GM19467 (cell line): ENCODE measurements around the gene LACTBL1.
A peak's percentile ranks its signal among the peaks of the same experiment; 100 is the strongest.
"Not testable (repeated sequence)": the region's sequence is repeated elsewhere in the genome, so short reads cannot be mapped to it uniquely, and the experiment has no call there.

ENCODE experiments used
- ATAC-seq: cut with Tn5 transposase; IDR thresholded peaks from one replicate; pipeline ENCODE4 v1.9.1; 2021; ENCODE audit warnings: mild to moderate bottlenecking, moderate library complexity; ENCODE audit not compliant: unreplicated experiment

LACTBL1 gene, protein sequence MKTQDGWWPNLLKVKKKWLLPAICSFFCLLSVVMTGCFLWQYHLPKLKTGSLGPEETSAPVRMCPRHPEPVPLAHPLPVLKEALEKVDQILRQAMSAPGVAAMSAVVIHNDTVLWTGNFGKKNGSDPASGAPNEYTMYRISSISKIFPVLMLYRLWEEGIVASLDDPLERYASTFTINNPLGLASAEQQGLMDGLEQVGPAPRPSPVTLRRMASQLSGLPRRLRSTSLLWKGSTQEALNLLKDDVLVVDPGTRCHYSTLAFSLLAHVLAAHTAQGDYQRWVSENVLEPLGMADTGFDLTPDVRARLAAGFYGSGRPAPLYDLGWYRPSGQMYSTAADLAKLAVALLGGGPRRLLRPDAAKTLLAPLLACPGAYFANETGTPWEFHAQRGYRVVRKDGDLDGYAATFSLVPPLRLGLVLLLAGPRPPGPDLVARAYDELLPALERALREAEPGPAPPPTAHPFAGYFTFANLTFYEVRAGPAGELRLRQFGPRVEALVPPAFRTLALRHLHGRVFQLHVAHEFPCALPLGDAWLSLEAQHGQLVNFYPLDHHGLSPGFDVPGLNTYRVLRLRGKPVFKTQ

DNA sequence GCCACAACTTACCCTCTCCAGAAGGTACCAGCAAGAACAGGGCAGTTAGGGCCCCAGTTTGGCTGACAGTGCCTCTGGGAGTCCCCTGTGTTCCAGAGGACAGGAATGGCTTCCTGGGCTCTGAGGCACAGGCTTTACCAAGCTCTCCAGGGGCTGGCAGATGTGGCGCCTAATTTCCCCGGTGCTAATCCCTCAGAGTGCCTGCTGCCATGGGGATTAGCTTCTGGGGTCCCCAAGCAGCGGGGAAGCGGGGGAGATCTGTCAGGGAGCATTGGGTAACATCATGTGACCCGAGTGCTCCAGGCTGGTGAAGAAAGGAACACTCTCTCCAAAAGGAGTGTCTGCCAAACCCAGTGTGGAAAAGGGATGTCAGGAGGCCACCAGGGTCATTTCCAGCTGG, at the start of gene LACTBL1:
Gene LACTBL1, minus strand, starts transcription at position 107 of the 400 bp plus-strand sequence. CDS start 550 bp downstream, outside the sequence.
- ATAC-seq: no peak

DNA sequence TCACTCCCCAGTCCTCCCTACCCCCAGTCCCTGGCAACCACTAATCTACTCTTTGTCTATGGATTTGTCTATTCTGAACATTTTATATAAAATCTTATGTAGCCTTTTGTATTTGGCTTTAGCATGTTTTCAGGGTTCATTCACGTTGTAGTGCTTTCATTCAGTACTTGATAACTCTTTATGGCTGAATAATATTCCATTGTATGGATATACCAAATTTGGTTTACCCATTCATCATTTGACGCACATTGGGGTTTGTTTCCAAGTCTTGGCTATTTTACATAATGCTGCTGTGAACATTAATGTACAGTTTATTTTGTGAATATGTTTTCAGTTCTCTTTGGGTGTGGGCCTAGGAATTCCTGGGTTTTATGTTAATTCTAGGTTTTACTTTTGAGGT, 49.2 kb upstream of the LACTBL1 start:
- ATAC-seq: no peak

DNA sequence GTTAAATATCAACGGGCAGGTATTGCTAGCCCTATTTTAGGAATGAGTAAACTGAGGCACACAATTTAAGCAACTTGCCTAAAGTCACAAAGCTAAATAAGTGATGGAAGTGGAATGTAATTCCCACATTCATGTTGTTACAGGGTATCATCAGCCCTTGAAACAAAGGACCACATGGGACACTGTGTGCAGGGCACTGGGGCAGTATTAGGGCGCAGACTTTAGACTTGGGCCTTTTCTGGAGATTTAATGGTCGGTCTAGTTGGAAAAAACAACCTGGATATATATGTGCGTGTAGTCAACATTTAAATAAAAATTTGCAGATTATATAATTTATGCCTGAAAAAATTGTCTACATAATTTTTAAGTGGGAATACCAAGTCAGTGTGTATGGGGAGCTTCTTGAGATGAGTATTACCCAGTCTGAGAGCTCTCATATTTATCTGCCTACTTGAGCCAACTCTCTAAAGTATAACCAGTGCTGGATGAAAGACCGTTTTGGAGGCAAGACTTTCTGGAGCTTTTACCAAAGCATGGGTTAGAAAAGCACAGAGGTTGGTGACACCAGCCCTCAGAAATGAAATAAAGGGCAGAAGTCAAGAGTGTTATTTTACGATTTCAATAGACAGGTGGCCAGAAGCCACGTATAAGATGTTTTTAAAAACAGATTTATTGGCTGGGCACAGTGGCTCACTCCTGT, 48.2 kb upstream of the LACTBL1 start:
- ATAC-seq: no peak

DNA sequence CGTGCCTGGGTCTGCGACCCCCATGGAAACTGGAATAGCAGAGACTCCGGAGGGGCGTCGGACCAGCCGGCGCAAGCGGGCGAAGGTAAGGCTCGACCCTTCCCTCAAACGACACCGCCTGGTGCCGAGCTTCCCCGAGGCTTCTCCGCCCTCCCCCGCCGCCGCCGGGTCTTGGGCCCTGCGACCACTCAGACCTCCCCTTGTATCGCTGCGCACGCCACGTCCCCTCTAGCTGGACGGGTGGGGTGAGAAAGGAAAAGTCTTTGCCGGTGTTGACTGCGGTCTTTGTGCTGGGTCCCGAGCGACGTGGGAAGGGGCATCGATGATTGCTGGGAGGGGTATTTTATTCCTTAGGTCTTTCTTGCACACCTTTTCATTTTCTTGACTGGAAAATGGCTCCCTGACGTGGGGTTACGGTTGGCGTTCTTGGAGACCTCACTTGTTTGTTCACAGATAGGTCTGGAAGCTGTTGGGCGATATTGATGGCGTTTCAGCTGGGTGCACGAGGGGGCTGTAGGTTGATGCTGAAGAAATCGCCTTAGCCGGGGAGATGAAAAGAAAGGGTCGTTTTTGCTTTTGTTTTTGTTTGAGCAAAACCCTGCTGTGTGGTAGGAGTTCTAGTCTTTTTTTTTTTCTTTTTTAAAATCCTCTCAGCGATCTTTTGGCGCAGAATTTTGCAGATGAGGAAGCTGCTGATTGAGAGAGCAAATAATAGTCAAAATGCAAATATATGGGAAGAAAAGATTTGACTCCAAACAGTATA, 47.4 kb upstream of the LACTBL1 start:
- ATAC-seq: peak; percentile 21

DNA sequence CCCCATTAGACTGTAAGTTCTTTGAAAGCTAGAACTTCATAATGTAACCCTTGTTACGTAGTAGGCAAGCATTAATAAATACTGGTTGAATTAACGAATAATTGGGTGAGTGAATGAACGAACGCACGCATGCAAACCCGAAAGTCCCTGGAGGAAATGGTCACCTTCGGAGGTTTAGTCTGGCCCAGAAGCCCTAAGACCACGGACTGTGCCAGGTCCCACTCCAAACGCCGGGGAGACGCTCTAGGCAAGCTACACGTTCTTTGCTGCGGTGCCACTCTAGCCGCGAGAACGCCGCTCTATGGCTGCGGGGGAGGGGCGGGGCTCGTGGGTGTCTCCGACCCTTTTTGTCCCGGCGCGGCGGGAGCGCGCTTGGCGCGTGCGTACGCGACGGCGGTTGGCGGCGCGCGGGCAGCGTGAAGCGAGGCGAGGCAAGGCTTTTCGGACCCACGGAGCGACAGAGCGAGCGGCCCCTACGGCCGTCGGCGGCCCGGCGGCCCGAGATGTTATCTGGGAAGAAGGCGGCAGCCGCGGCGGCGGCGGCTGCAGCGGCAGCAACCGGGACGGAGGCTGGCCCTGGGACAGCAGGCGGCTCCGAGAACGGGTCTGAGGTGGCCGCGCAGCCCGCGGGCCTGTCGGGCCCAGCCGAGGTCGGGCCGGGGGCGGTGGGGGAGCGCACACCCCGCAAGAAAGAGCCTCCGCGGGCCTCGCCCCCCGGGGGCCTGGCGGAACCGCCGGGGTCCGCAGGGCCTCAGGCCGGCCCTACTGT, 46.6 kb upstream of the LACTBL1 start, which contains the start of gene KDM1A:
Gene KDM1A, plus strand, starts transcription at position 375 of the 769 bp plus-strand sequence. Its CDS starts 129 bp downstream, at position 504.
- peak; percentile 92 for ATAC-seq

DNA sequence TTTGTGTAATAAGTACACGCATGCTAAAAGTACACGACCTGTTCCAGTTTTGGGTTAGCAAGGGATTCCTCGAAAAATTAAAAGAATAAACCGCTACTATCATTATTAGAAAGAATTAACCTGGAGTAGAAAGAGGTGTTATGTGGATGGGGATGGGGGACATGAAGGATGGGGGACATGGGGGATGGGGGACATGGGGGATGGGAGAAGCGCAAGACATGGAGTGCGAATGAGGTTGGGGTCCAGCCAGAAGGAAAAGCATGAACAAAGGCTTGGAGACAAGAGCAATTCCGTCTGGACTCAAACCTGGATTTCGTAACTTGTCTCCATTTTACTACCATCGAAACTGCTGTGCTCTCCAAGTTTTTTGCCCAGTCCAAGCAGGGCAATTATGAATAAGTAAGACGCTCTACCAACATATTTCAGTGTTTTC, 46.0 kb upstream of the LACTBL1 start:
- ATAC-seq: no peak

DNA sequence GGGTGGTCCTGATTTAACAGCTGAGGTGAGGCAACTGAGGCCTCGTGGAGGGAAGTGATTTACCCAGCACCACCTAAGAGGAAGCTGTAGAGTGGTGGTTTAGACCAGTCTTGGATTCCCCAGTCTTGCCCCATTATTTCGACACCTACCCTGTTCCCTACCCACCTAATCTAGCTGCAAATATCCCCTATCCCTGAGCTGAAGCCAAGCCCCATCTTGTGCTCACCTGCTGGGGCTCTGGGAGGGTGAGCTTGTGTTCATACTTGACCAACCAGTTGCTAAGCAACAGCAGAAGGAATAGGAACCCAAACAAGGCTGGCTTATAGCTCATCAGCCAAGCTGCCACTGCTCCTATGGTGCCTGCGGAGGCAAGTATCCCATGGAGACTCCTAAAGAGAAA, 41.0 kb upstream of the LACTBL1 start:
- ATAC-seq: no peak

DNA sequence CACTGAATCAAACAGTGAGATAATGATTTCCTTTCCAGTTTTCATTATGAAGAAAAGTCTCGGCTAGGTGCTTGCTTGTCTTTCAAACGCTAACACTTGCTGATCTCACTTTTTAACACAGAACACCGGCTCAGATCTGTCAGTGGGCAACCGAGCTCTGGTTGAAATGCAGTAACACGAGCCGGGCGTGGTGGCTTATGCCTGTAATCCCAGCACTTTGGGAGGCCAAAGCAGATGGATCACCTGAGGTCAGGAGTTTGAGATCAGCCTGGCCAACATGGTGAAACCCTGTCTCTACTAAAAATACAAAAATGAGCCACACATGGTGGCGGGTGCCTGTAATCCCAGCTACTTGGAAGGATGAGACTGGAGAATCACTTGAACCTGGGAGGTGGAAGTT, 37.4 kb upstream of the LACTBL1 start:
- not testable (repeated sequence) for ATAC-seq

DNA sequence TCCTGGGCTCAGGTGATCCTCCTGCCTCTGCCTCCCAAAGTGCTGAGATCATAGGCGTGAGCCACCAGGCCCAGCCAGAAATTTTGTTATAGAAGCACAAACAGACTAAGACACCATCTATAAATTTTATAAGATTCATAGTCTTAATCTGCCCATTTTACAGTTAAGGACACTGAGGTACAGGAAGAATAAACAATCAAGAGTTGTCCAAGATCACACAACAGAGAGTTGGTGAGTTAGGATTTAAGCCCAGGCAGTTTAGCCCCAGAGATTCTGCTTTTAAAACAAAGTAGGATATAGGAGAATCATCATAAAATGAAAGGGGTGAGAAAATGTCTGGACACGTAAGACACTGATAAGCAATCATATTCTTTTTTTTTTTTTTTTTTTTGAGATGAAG, 36.2 kb upstream of the LACTBL1 start:
- ATAC-seq: no peak

DNA sequence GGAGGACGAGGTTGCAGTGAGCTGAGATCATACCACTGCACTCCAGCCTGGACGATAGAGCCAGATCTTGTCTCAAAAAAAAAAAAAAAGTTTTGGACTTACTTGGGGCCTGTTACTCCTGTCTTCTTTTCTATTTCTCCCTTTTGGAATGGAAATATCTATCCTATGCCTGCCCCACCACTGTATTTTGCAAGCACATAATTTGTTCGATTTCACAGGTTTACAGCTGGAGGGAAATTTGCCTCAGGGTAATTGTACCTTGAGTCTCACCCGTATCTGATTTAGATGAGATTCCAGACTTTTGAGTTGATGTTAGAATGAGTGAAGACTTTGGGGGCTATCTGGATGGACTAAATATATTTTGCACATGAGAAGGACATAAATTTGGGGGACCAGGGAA, 34.4 kb upstream of the LACTBL1 start:
- no peak for ATAC-seq

DNA sequence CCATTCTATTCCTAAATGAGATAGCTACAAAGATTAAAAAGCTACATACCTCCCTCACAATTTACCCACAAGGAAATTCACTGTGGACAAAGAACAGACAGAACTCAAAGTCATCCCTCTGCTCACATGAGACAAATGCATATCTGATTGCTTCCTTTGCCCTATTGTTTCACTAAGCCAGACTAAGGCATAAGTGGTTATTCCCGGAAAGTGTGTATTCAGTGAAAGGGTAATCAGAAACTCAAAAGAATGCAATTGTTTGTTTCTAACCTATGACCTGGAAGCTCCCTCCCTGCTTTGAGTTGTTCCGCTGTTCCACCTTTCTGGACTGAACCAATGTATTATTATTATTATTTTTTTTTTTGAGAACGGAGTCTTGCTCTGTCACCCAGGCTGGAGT, 32.1 kb upstream of the LACTBL1 start:
- not testable (repeated sequence) for ATAC-seq

DNA sequence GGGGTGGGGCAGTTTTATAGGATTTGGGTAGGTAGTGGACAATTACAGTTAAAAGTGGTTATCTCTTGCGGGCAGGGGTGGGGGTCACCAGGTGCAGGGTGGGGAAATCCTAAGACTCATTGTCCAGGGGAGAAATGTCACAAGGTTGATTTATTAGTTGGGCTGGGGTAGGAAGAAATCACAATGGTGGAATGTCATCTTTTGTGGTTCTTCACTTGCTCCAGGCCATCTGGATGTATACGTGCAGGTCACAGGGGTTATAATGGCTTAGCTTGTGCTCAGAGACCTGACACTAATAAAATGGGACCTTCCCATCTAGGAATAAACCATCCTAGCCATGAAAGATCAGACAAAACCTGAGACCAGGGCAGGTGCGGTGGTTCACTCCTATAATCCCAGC, 31.4 kb upstream of the LACTBL1 start:
- ATAC-seq: no peak

DNA sequence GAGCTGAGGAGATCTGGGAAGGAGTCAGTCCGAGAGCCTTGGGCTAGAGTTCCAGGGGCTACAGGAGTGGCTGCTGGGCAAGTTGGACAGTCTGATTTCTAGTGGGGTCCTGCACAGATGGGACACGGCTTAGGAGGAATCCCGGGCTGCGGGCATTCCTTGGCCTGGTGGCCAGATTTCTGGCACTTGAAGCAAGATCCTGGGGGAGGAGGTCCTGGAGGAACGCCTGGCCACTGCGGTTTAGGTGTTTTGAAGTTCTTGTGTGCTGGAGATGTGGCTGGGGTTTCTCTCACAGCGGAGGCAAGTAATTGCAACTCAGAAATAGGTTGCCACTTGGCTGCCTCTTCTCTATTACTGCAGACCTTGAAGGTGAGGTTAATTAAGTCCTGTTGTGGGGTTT, 29.6 kb upstream of the LACTBL1 start:
- not testable (repeated sequence) for ATAC-seq

DNA sequence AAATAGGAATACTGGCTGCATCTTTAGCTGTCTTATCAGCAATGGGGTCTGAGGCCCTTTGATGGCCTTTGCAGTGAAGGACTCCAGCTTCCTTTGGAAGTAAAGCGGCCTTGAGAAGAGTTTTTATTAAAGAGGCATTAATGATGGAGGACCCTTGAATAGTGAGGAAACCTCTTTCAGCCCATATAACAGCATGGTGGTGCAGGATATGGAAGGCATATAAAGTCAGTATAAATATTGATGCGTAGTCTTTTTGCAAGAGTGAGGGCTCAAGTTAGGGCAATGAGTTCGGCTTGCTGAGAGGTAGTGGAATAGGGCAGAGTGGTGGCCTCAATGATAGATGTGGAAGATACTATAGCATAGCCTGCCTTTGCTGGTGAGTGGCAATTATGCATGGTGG, 27.5 kb upstream of the LACTBL1 start:
- ATAC-seq: not testable (repeated sequence)

DNA sequence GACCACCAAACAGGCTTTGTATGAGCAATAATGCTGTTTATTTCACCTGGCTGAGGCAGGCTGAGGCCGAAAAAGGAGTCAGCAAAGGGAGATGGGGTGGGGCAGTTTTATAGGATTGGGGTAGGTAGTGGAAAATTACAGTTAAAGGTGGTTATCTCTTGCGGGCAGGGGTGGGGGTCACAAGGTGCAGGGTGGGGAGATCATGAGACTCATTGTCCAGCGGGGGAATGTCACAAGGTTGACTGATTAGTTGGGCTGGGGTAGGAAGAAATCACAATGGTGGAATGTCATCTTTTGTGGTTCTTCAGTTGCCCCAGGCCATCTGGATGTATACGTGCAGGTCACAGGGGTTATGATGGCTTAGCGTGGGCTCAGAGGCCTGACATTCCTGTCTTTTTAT, 24.9 kb upstream of the LACTBL1 start:
- not testable (repeated sequence) for ATAC-seq

DNA sequence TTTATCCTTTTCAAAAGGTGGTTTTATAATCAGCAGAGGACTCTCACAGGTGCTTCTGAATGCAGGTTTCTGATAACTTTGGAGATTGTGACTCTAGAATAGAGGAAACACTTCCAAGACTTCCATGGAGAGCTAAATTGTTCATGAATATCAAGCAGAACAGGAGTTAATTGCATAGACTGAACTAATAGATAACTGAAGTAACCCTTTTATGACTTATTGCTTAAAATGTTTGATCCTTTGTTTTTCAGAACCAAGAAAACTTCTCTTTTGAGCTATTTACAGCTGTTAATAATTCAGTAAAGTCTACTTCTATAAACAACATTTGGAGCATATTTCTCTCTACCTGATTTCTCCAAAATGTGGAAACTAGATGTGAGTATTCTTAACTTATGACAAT, 23.1 kb upstream of the LACTBL1 start:
- ATAC-seq: no peak

DNA sequence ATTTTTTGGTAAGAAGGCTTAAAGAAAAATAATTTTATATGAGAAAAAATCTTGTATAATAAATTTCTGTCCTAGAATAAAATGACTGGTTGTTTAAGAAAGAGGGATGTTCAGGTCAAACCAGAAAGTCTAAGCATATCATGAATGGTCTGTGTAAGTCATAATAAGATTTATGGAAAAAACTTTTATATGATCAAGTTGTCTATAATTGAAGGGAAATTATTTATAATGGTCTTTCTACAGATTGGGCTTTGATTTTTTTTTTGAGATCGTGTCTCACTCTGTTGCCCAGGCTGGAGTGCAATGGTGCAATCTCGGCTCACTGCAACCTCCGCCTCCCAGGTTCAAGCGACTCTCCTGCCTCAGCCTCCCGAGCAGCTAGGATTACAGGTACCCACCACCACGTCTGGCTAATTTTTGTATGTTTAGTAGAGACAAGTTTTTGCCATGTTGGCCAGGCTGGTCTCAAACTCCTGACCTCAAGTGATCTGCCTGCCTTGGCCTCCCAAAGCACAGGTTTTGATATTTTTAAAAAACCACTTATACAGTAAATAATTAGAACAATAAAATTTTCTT, 20.6 kb upstream of the LACTBL1 start:
- not testable (repeated sequence) for ATAC-seq

DNA sequence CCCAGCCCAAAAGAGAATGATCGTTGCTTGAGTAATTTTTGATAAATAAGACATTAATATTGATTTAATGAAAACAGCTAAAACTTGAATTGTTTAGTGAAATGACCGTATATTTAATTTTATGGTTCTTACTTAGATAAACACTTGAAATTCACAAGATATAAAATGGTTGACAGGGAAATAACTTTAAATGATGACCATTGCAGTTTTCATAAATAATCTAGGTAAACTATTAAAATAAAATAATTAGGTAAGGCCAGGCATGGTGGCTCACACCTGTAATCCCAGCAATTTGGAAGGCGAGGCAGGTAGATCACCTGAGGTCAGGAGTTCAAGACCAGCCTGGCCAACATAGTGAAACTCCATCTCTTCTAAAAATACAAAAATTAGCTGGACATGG, 19.7 kb upstream of the LACTBL1 start:
- ATAC-seq: not testable (repeated sequence)

DNA sequence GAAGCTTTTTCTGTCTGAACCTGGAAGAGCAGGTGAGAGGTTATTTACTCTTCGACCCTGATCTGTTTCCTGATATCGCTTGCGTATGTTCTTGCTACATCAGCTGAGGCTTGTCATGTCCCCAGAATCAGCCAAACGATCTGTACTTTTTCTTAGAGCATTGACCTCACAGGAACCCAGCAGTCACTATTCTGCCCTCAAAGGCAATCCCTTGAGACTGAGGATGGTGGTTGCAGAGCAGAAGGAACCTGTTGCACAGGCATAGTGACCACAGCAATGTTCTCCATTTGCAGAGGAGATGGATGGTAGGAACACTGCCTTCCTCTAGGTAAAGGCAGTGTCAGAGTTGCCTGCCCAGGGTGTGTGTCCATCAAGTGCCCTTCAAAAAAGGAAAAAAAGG, 11.3 kb upstream of the LACTBL1 start:
- no peak for ATAC-seq

DNA sequence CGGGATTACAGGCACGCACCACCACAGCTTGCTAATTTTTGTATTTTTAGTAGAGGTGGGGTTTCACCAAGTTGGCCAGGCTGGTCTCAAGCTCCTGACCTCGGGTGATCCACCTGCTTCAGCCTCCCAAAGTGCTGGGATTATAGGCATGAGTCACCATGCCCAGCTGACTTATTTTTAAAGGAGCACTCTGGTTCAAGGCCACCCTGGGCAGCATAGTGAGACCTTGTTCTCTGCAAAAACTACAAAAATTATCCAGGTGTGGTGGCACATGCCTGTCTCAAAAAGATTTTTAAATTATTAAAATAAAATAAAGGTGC, 7.8 kb upstream of the LACTBL1 start:
- ATAC-seq: not testable (repeated sequence)
